Measurements from ENCODE around the gene ASAH2B. TPM values are rescaled to one million over a fixed set of nuclear protein-coding genes. Genes with fewer than 3 reads are reported as not detected.

The ASAH2B gene
- total RNA-seq, 1 experiment from 2014 or later, result 8.6 TPM

GRCh38 chr10:50799595-50799994, 59.9 kb downstream of the ASAH2B start:
- Histone ChIP-seq H4K91ac (ENCODE audit: insufficient read length, low read depth, low read length) (no peak overlapping the region), H3K14ac (ENCODE audit: insufficient read depth, low read length) (no peak overlapping the region), H3K23ac (ENCODE audit: insufficient read length, low read depth, low read length) (no peak overlapping the region), H3K56ac (ENCODE audit: insufficient read length, low read depth, low read length) (no peak overlapping the region), H3K18ac (ENCODE audit: insufficient read length, low read depth, low read length) (no peak overlapping the region), H3K23me2 (ENCODE audit: insufficient read length, low read depth, low read length, poor library complexity, severe bottlenecking) (no peaks in the 10 kb centered on the region), H3K4me2 (ENCODE audit: insufficient read depth, insufficient read length, low read length) (no peak overlapping the region), H3K27me3 (ENCODE audit: insufficient read depth, low read length) (no peaks in the 10 kb centered on the region), H4K20me1 (ENCODE audit: control insufficient read depth, insufficient read depth, insufficient read length) (no peaks in the 10 kb centered on the region), H3K9ac (ENCODE audit: extremely low read depth, insufficient read length, low read length) (no peak overlapping the region), H3K9me3 (ENCODE audit: control insufficient read depth, low read depth, low read length) (no peaks in the 10 kb centered on the region), H2BK15ac (ENCODE audit: low read depth, low read length) (no peak overlapping the region), H2BK120ac (ENCODE audit: low read depth, low read length, poor library complexity, severe bottlenecking) (no peak overlapping the region), H3K4me1 (ENCODE audit: insufficient read depth, low read length) (no peaks in the 10 kb centered on the region), H2BK20ac (ENCODE audit: low read depth, low read length, poor library complexity, severe bottlenecking) (no peak overlapping the region), H3K79me2 (ENCODE audit: insufficient read depth, low read length) (no peaks in the 10 kb centered on the region), H2BK5ac (ENCODE audit: insufficient read length, low read length) (no peak overlapping the region), H3K79me1 (ENCODE audit: insufficient read depth, low read depth, low read length, poor library complexity, severe bottlenecking) (no peaks in the 10 kb centered on the region), H2AFZ (ENCODE audit: low read length) (no peak overlapping the region), H2AK5ac (ENCODE audit: insufficient read length, low read length) (no peak overlapping the region), H2BK12ac (ENCODE audit: insufficient read length, low read depth, low read length) (no peak overlapping the region), H3K27ac (ENCODE audit: insufficient read length, low read depth, low read length) (no peak overlapping the region), H4K5ac (ENCODE audit: insufficient read length, low read depth, low read length) (no peak overlapping the region), H3T11ph (ENCODE audit: low read length) (no peak overlapping the region), H4K8ac (replicated peaks; ENCODE audit: insufficient read length, low read depth, low read length) (no peak overlapping the region), H3K4ac (ENCODE audit: low read depth, low read length) (no peak overlapping the region)
- Mint-ChIP-seq H3K4me1 (peaks cover 3 to 6% of the 10 kb centered on the region in 2 experiments; a peak in 3 of 4 replicates), H3K9me3 (peaks cover 0 to 5% of the 10 kb centered on the region in 2 experiments; a peak in 2 of 5 replicates), H3K27me3 (ENCODE audit: low read depth) (no peaks in the 10 kb centered on the region), H3K27ac (no peak overlapping the region), H3K4me3 (no peak overlapping the region), H3K36me3 (ENCODE audit: insufficient read depth in 1 of 3, low read depth in 3 of 3) (peaks cover 0 to 6% (median 0%) of the 10 kb centered on the region in 3 experiments; a peak in 3 of 7 replicates)
- no peak for DNase-seq
- TF ChIP-seq, protein P1, sequence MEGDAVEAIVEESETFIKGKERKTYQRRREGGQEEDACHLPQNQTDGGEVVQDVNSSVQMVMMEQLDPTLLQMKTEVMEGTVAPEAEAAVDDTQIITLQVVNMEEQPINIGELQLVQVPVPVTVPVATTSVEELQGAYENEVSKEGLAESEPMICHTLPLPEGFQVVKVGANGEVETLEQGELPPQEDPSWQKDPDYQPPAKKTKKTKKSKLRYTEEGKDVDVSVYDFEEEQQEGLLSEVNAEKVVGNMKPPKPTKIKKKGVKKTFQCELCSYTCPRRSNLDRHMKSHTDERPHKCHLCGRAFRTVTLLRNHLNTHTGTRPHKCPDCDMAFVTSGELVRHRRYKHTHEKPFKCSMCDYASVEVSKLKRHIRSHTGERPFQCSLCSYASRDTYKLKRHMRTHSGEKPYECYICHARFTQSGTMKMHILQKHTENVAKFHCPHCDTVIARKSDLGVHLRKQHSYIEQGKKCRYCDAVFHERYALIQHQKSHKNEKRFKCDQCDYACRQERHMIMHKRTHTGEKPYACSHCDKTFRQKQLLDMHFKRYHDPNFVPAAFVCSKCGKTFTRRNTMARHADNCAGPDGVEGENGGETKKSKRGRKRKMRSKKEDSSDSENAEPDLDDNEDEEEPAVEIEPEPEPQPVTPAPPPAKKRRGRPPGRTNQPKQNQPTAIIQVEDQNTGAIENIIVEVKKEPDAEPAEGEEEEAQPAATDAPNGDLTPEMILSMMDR (conservative IDR thresholded peaks at IDR 0.05), result no peak
- WGBS (ENCODE audit: extremely low coverage, insufficient read length, low lambda C conversion rate), result no CpG with 5 or more reads among the region's 1 CpG

Data from H9 (cell line).